Mesodermal cell (in vitro differentiated cells): ENCODE results near the gene THAP4.

Experiments
- H3K27ac ChIP-seq: 2 replicates; pipeline ENCODE4 v1.7.0; 2013; ENCODE audit warnings: mild to moderate bottlenecking, low read depth, low read length, moderate library complexity; ENCODE audit not compliant: severe bottlenecking
- H3K36me3 ChIP-seq: 2 replicates; pipeline ENCODE4 v1.7.1; 2013; ENCODE audit warnings: mild to moderate bottlenecking, low read length, moderate library complexity; ENCODE audit not compliant: control insufficient read depth, insufficient read depth
- H3K4me1 ChIP-seq: one replicate; pipeline ENCODE4 v1.7.1; 2013; ENCODE audit warnings: mild to moderate bottlenecking, low read length; ENCODE audit not compliant: insufficient read depth, control insufficient read depth, poor library complexity, severe bottlenecking
- H3K4me3 ChIP-seq: 2 replicates; pipeline ENCODE4 v1.7.0; 2013; ENCODE audit warnings: low read length, control low read depth, mild to moderate bottlenecking; ENCODE audit not compliant: insufficient read depth, poor library complexity, severe bottlenecking; ENCODE audit errors: extremely low read depth
- H3K9me3 ChIP-seq: 2 replicates; pipeline ENCODE4 v1.7.1; 2013; ENCODE audit warnings: mild to moderate bottlenecking, low read length, moderate library complexity; ENCODE audit not compliant: control insufficient read depth
- WGBS, 2 experiments: methylation state at CpG; one replicate each; pipeline ENCODE4 v1.1.5; 2013; ENCODE audit warnings: missing lambda C conversion rate in 2 of 2; ENCODE audit not compliant: insufficient coverage in 2 of 2; 5-methylcytosine and 5-hydroxymethylcytosine counted together

Gene THAP4

GRCh38 chr2:241562269-241562891 lies 74.6 kb downstream of the THAP4 start:
- no peak overlapping the region for H3K27ac ChIP-seq
- H3K4me1 ChIP-seq = peaks cover 32% of the 10 kb centered on the region
- H3K36me3 ChIP-seq = peaks cover 26% of the 10 kb centered on the region
- WGBS, 2 experiments = 93 to 96% methylated on average over 23 of the region's 23 CpGs
- H3K4me3 ChIP-seq = no peak overlapping the region
- H3K9me3 ChIP-seq = no peaks in the 10 kb centered on the region

- Histone ChIP-seq H3K9me3 (no peaks in the 10 kb centered on the region), H3K36me3 (peaks cover 26% of the 10 kb centered on the region), H3K27ac (no peak overlapping the region), H3K4me1 (peaks cover 32% of the 10 kb centered on the region), H3K4me3 (no peak overlapping the region)
- WGBS, 2 experiments = 63 to 72% methylated on average over 5 to 18 of the region's 18 CpGs
These were observed 75.1 kb downstream of the THAP4 start for GRCh38 chr2:241561832-241562231.

GRCh38 chr2:241560883-241561474 lies 76.0 kb downstream of the THAP4 start:
- Histone ChIP-seq H3K4me3 (no peak overlapping the region), H3K36me3 (peaks cover 23% of the 10 kb centered on the region), H3K4me1 (peaks cover 32% of the 10 kb centered on the region), H3K9me3 (no peaks in the 10 kb centered on the region), H3K27ac (peak overlapping the region; percentile 49)
- WGBS, 2 experiments = 67 to 90% methylated on average over 11 to 15 of the region's 19 CpGs

GRCh38 chr2:241560162-241560882 lies 76.6 kb downstream of the THAP4 start:
- H3K27ac ChIP-seq = peak overlapping the region; percentile 49
- H3K36me3 ChIP-seq = peaks cover 23% of the 10 kb centered on the region
- peaks cover 32% of the 10 kb centered on the region for H3K4me1 ChIP-seq
- 84 to 88% methylated on average over 15 to 17 of the region's 18 CpGs for WGBS, 2 experiments
- H3K9me3 ChIP-seq = no peaks in the 10 kb centered on the region
- peak overlapping the region; percentile 70 for H3K4me3 ChIP-seq

- peak overlapping the region; percentile 70 for H3K4me3 ChIP-seq
- no peaks in the 10 kb centered on the region for H3K9me3 ChIP-seq
- peaks cover 28% of the 10 kb centered on the region for H3K4me1 ChIP-seq
- H3K36me3 ChIP-seq = peaks cover 23% of the 10 kb centered on the region
- H3K27ac ChIP-seq = no peak overlapping the region
- WGBS, 2 experiments = 10 to 16% methylated on average over 53 to 70 of the region's 78 CpGs
These were observed 77.4 kb downstream of the THAP4 start for GRCh38 chr2:241559323-241560161.

GRCh38 chr2:241558532-241559322 lies 78.2 kb downstream of the THAP4 start, which contains the start of gene BOK:
Gene BOK (plus strand): TSS chr2:241558745. CDS start chr2:241559484, 739 bp downstream.
- Histone ChIP-seq H3K4me1 (peaks cover 27% of the 10 kb centered on the region), H3K4me3 (peak within 1 kb of the TSS; percentile 70), H3K36me3 (peaks cover 19% of the 10 kb centered on the region), H3K9me3 (no peaks in the 10 kb centered on the region), H3K27ac (no peak within 1 kb of the TSS)
- WGBS, 2 experiments = 0 to 1% methylated on average over 83 to 97 of the region's 98 CpGs

- no peaks in the 10 kb centered on the region for H3K9me3 ChIP-seq
- no peak overlapping the region for H3K27ac ChIP-seq
- H3K36me3 ChIP-seq = no peaks in the 10 kb centered on the region
- H3K4me3 ChIP-seq = no peak overlapping the region
- H3K4me1 ChIP-seq = peaks cover 18% of the 10 kb centered on the region
These were observed 80.2 kb downstream of the THAP4 start for GRCh38 chr2:241556746-241557145.

GRCh38 chr2:241555711-241556110 lies 81.2 kb downstream of the THAP4 start:
- Histone ChIP-seq H3K36me3 (no peaks in the 10 kb centered on the region), H3K4me1 (peaks cover 10% of the 10 kb centered on the region), H3K27ac (no peak overlapping the region), H3K4me3 (no peak overlapping the region), H3K9me3 (no peaks in the 10 kb centered on the region)
- 61 to 67% methylated on average over 3 of the region's 3 CpGs for WGBS, 2 experiments

GRCh38 chr2:241554610-241555322 lies 82.2 kb downstream of the THAP4 start:
- H3K9me3 ChIP-seq = no peaks in the 10 kb centered on the region
- H3K4me1 ChIP-seq = peaks cover 13% of the 10 kb centered on the region
- no peak overlapping the region for H3K27ac ChIP-seq
- no peak overlapping the region for H3K4me3 ChIP-seq
- no peaks in the 10 kb centered on the region for H3K36me3 ChIP-seq
- WGBS, 2 experiments = 88 to 98% methylated on average over 6 of the region's 7 CpGs
